GM21717 (cell line): ENCODE results near the gene GJA3.
A peak's percentile ranks its signal among the peaks of the same experiment; 100 is the strongest.

ENCODE experiments used
- ATAC-seq: cut with Tn5 transposase; IDR thresholded peaks from one replicate; pipeline ENCODE4 v1.9.1; 2021; ENCODE audit warnings: mild to moderate bottlenecking, moderate library complexity; ENCODE audit not compliant: unreplicated experiment

GJA3 gene

GRCh38 chr13:20130012-20130411 is 30.8 kb downstream of the GJA3 start:
- ATAC-seq, result no peak

GRCh38 chr13:20129076-20129475 is 31.8 kb downstream of the GJA3 start:
- ATAC-seq, result no peak

GRCh38 chr13:20128459-20128931 is 32.4 kb downstream of the GJA3 start:
- peak; percentile 22 for ATAC-seq

- peak; percentile 67 for ATAC-seq
Observed at GRCh38 chr13:20127562-20128458, 33.0 kb downstream of the GJA3 start.

- no peak for ATAC-seq
Observed at GRCh38 chr13:20127262-20127561, 33.6 kb downstream of the GJA3 start.

GRCh38 chr13:20126541-20127261 is 34.2 kb downstream of the GJA3 start:
- ATAC-seq, result no peak

- ATAC-seq, result no peak
Observed at GRCh38 chr13:20125783-20126165, 35.1 kb downstream of the GJA3 start.

GRCh38 chr13:20125129-20125782 is 35.6 kb downstream of the GJA3 start:
- no peak for ATAC-seq

- no peak for ATAC-seq
Observed at GRCh38 chr13:20124303-20124702, 36.5 kb downstream of the GJA3 start.

GRCh38 chr13:20121159-20121525 is 39.7 kb downstream of the GJA3 start:
- no peak for ATAC-seq

- no peak for ATAC-seq
Observed at GRCh38 chr13:20119960-20120359, 40.9 kb downstream of the GJA3 start.

GRCh38 chr13:20118268-20119140 is 42.3 kb downstream of the GJA3 start:
- ATAC-seq, result peak; percentile 15

- no peak for ATAC-seq
Observed at GRCh38 chr13:20116213-20116612, 44.6 kb downstream of the GJA3 start.

GRCh38 chr13:20114066-20114610 is 46.7 kb downstream of the GJA3 start:
- no peak for ATAC-seq

GRCh38 chr13:20109037-20109436 is 51.8 kb downstream of the GJA3 start:
- no peak for ATAC-seq

- no peak for ATAC-seq
Observed at GRCh38 chr13:20106742-20107141, 54.1 kb downstream of the GJA3 start.

- no peak for ATAC-seq
Observed at GRCh38 chr13:20105161-20105689, 55.6 kb downstream of the GJA3 start.

GRCh38 chr13:20102525-20103180 is 58.2 kb downstream of the GJA3 start:
- no peak for ATAC-seq

- ATAC-seq, result no peak
Observed at GRCh38 chr13:20101467-20102316, 59.2 kb downstream of the GJA3 start.
